K562 (cell line): ENCODE data around the gene BLOC1S4. TPM values are rescaled to one million over a fixed set of nuclear protein-coding genes. Genes with fewer than 3 reads are reported as not detected.
"Not testable (repeated sequence)": the region's sequence is repeated elsewhere in the genome, so short reads cannot be mapped to it uniquely, and the experiment has no call there.

Experiments
- AFF1 ChIP-seq, 2 experiments: fragments of 450-650 bp; IDR thresholded peaks; 2 replicates each; pipeline ENCODE4 v1.6.1; 2018; ENCODE audit warnings: mild to moderate bottlenecking in 2 of 2, low read depth in 1 of 2; ENCODE audit not compliant: partially characterized antibody in 2 of 2
- CC2D1A ChIP-seq: fragments of 450-650 bp; IDR thresholded peaks from 2 replicates; pipeline ENCODE4 v1.6.1; 2017; ENCODE audit warnings: mild to moderate bottlenecking
- CREB3L1 ChIP-seq: fragments of 450-650 bp; IDR thresholded peaks from 2 replicates; pipeline ENCODE4 v1.6.1; 2014; ENCODE audit warnings: low read depth, mild to moderate bottlenecking, moderate library complexity, borderline replicate concordance
- FOS ChIP-seq: IDR thresholded peaks from 3 replicates; pipeline ENCODE4 v1.6.1; 2011; ENCODE audit not compliant: insufficient read length; ENCODE audit errors: extremely low read depth
- GTF2A2 ChIP-seq: IDR thresholded peaks from 2 replicates; pipeline ENCODE4 v1.6.1; 2016; ENCODE audit warnings: mild to moderate bottlenecking, missing genetic modification characterization, missing compliant biosample characterization
- HDAC3 ChIP-seq: fragments of 450-650 bp; IDR thresholded peaks from 2 replicates; pipeline ENCODE4 v1.6.1; 2018; ENCODE audit warnings: borderline replicate concordance, mild to moderate bottlenecking, moderate library complexity; ENCODE audit not compliant: partially characterized antibody
- MAFG ChIP-seq: fragments of 450-650 bp; conservative IDR thresholded peaks from 2 replicates; pipeline ENCODE4 v1.6.1; 2016; ENCODE audit warnings: missing genetic modification characterization, missing compliant biosample characterization
- NCOR1 ChIP-seq: fragments of 450-650 bp; IDR thresholded peaks from 2 replicates; pipeline ENCODE4 v1.6.1; 2016; ENCODE audit warnings: mild to moderate bottlenecking, moderate library complexity
- NFYB ChIP-seq: IDR thresholded peaks from 2 replicates; pipeline ENCODE4 v1.6.1; 2011; ENCODE audit warnings: mild to moderate bottlenecking, moderate library complexity; ENCODE audit not compliant: insufficient read length; ENCODE audit errors: extremely low read depth
- SMARCA4 ChIP-seq: fragments of 450-650 bp; IDR thresholded peaks from 2 replicates; pipeline ENCODE4 v1.6.1; 2016
- TAF7 ChIP-seq: fragments of 450-650 bp; IDR thresholded peaks from 2 replicates; pipeline ENCODE4 v1.6.1; 2016; ENCODE audit warnings: missing genetic modification characterization, missing compliant biosample characterization
- TBP ChIP-seq: optimal IDR thresholded peaks from 2 replicates; pipeline ENCODE3; 2011; ENCODE audit warnings: low read depth, low read length, improper control_type of control experiment
- TEAD4 ChIP-seq, 2 experiments: sonication (generic) in 1 of 2; formaldehyde crosslinking in 1 of 2; IDR thresholded peaks; 2 replicates each; pipeline versions ENCODE4 v1.6.1 to v1.8.0; 2012 to 2022; ENCODE audit warnings: borderline replicate concordance in 1 of 2, inconsistent platforms in 1 of 2, low read length in 1 of 2, mild to moderate bottlenecking in 1 of 2, missing genetic modification reagents in 1 of 2
- TGIF2 ChIP-seq: sonication (generic); formaldehyde crosslinking; IDR thresholded peaks from 2 replicates; pipeline ENCODE4 v1.8.1; 2022; ENCODE audit warnings: mild to moderate bottlenecking, missing genetic modification reagents, moderate library complexity
- ZC3H8 ChIP-seq: fragments of 450-650 bp; IDR thresholded peaks from 2 replicates; pipeline ENCODE4 v1.6.1; 2017
- ZMIZ1 ChIP-seq, 2 experiments: fragments of 150-350 bp in 1 of 2; IDR thresholded peaks; 2 replicates each; pipeline ENCODE4 v1.6.1; 2012 to 2016; ENCODE audit warnings: low read depth in 2 of 2, low read length in 2 of 2, mild to moderate bottlenecking in 1 of 2, moderate library complexity in 1 of 2
- ZNF668 ChIP-seq: fragments of 250-450 bp; sonication (Bioruptor Pico); IDR thresholded peaks from 2 replicates; pipeline ENCODE4 v1.8.0; 2022; ENCODE audit warnings: mild to moderate bottlenecking, inconsistent platforms
- polyA plus RNA-seq, 8 experiments: library from polyadenylated mRNA; depleted of rRNA in 4 of 8; stranded (reverse) in 5 of 8; unstranded in 3 of 8; fragments of >200 nt; fragmentation: Nextera tagmentation in 2 of 8; fragmentation: Illumina TruSeq in 1 of 8; extraction: Ambion mirVana in 2 of 8; extraction: Trizol in 1 of 8; gene quantifications; 2 replicates each; pipeline versions ENCODE4 v1.2.1 to v1.2.3, GENCODE V29; 2011 to 2014; ENCODE audit warnings: inconsistent platforms in 1 of 8, missing spikeins in 1 of 8
- total RNA-seq, 7 experiments: library from RNA; depleted of rRNA in 6 of 7; stranded (reverse); fragments of >200 nt in 6 of 7; fragmentation: Illumina TruSeq in 2 of 7; extraction: Trizol in 2 of 7; gene quantifications; 2 replicates each; pipeline versions ENCODE4 v1.2.1 to v1.2.3, GENCODE V29; 2011 to 2021; ENCODE audit warnings: low replicate concordance in 1 of 7

BLOC1S4 gene
- total and polyA plus RNA-seq, 9 of the 15 experiments (the other 6 are each of a cell fraction or from before 2014, with no cell fraction given), result 3.1 to 31.6 (median 11.2) TPM

- peak; percentile 76; the same call in 1 of the 2 replicates for TF ChIP-seq TAF7
- TF ChIP-seq FOS, result peak; percentile 58
- peak; percentile 87 for TF ChIP-seq NFYB
- peak; percentile 68 for TF ChIP-seq GTF2A2
- TF ChIP-seq CREB3L1, result peak; percentile 86; the same call in 1 of the 2 replicates
- peak; percentile 72 for TF ChIP-seq TBP
- TF ChIP-seq TGIF2 (CRISPR knock-in tag), result 0 out of 2 replicates have a peak, but pooled peaks have one; percentile 19
- TF ChIP-seq MAFG (tag), result peak; percentile 22; the same call in 1 of the 2 replicates
- 0 out of 4 replicates have a peak, but pooled peaks of 1 of the 2 experiments have one; percentile 14 for TF ChIP-seq ZMIZ1 (IDR thresholded peaks at IDR 0.05; ENCODE audit: low read depth in 2 of 2, low read length in 2 of 2)
- peak; percentile 81; the same call in 1 of the 2 replicates for TF ChIP-seq ZC3H8
- peak; percentile 28 for TF ChIP-seq TEAD4 (IDR thresholded peaks at IDR 0.05; ENCODE audit: low read length)
- not testable (repeated sequence) for TF ChIP-seq TEAD4 (CRISPR knock-in tag; IDR thresholded peaks at IDR 0.05; ENCODE audit: borderline replicate concordance)
- peak; percentile 77 to 96 for TF ChIP-seq AFF1 (IDR thresholded peaks at IDR 0.05; ENCODE audit: low read depth in 1 of 2, partially characterized antibody in 2 of 2)
- peak; percentile 89 for TF ChIP-seq CC2D1A
- TF ChIP-seq NCOR1, result peak; percentile 69
- peak; percentile 36 for TF ChIP-seq HDAC3
- TF ChIP-seq ZNF668, result peak; percentile 30; the same call in 1 of the 2 replicates
- TF ChIP-seq SMARCA4, result peak; percentile 47; the same call in 1 of the 2 replicates
Measured at GRCh38 chr4:6673191-6673659, 42.7 kb upstream of the BLOC1S4 start (continued).
